Upper lobe of left lung (tissue), 6 donors: ENCODE measurements around the gene SPOP. TPM values are rescaled to one million over a fixed set of nuclear protein-coding genes. Genes with fewer than 3 reads are reported as not detected.

Experiments used
- ATAC-seq, 2 donors: fragments of 200-7000 bp; cut with Tn5 transposase; one replicate each; pipeline ENCODE4 v1.9.1; 2022; ENCODE audit warnings: mild to moderate bottlenecking in 2 of 2, moderate library complexity in 2 of 2; ENCODE audit not compliant: low FRiP score in 2 of 2
- DNase-seq, 2 donors: peaks; one replicate each; pipeline ENCODE4 v3.0.0-alpha.2; 2019 to 2020
- H3K27ac ChIP-seq, 4 donors: fragments of 200-600 bp; sonication (generic); one replicate each; pipeline ENCODE4 v1.5.1; 2016 to 2019
- H3K27me3 ChIP-seq, 4 donors: fragments of 200-600 bp; sonication (generic); one replicate each; pipeline ENCODE4 v1.5.1; 2017 to 2019
- H3K36me3 ChIP-seq, 4 donors: fragments of 200-600 bp; sonication (generic); one replicate each; pipeline ENCODE4 v1.5.1; 2016 to 2019
- H3K4me1 ChIP-seq, 4 donors: fragments of 200-600 bp; sonication (generic); one replicate each; pipeline ENCODE4 v1.5.1; 2018 to 2019
- H3K4me3 ChIP-seq, 4 donors: fragments of 200-600 bp; sonication (generic); one replicate each; pipeline ENCODE4 v1.5.1; 2017 to 2019; ENCODE audit warnings: mild to moderate bottlenecking in 2 of 4, moderate library complexity in 1 of 4
- H3K9me3 ChIP-seq, 4 donors: fragments of 200-600 bp; sonication (generic); one replicate each; pipeline ENCODE4 v1.5.1; 2018 to 2019
- EP300 ChIP-seq, 4 donors: sonication (generic); formaldehyde crosslinking; IDR thresholded peaks; one replicate each; pipeline ENCODE4 v1.5.1; 2017; ENCODE audit warnings: antibody characterized with exemption in 4 of 4, control low read depth in 2 of 4
- POLR2A ChIP-seq, 4 donors: fragments of 450-650 bp; IDR thresholded peaks; one replicate each; pipeline ENCODE4 v1.5.1; 2016 to 2017; ENCODE audit warnings: antibody characterized with exemption in 4 of 4, mild to moderate bottlenecking in 2 of 4
- POLR2AphosphoS5 ChIP-seq, 2 donors: sonication (generic); formaldehyde crosslinking; IDR thresholded peaks; one replicate each; pipeline ENCODE4 v1.5.1; 2017; ENCODE audit warnings: antibody characterized with exemption in 2 of 2
- WGBS, 2 donors: methylation state at CpG; one replicate each; pipeline ENCODE4 v1.1.5; 2017 to 2018; 5-methylcytosine and 5-hydroxymethylcytosine counted together
- total RNA-seq, 6 donors: library from RNA; depleted of rRNA in 4 of 6; stranded (reverse); fragments of >200 nt in 4 of 6; gene quantifications; one replicate each; pipeline versions ENCODE4 v1.1.0 to v1.2.1, GENCODE V29; 2016 to 2021
- TF ChIP-seq, protein P1 (sequence below), 6 experiments: fragments of 450-650 bp in 4 of 6; fragments of 200-600 bp in 2 of 6; sonication (generic) in 2 of 6; IDR thresholded peaks; one replicate each; pipeline ENCODE4 v1.5.1; 2016 to 2019; ENCODE audit warnings: antibody characterized with exemption in 6 of 6
- donor health status: DM: no; HTN: no; CAD: no; lungs with moderate emphysema.
- donor health status: DM: no; HTN: yes; CAD: no; lungs with severe emphysema.

SPOP gene
- total RNA-seq, 6 donors from 2014 or later, result 56.6 to 99.2 (median 80.4) TPM

DNA sequence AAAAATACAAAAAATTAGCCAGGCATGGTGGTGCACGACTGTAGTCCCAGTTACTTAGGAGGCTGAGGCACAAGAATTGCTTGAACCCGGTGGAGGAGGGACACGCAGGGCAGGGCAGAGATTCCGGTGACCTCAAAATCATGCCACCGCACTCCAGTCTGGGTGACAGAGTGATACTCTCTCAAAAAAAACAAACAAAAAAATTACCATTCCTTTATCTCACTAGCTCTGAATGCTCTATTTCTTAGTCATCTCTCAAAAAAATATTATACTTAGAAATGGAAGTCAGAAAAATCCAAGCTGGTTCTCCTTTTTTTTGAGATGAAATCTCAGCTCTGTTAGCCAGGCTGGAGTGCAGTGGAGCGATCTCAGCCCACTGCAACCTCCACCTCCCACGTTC, 40.8 kb downstream of the SPOP start:
- ATAC-seq, result no peak

DNA sequence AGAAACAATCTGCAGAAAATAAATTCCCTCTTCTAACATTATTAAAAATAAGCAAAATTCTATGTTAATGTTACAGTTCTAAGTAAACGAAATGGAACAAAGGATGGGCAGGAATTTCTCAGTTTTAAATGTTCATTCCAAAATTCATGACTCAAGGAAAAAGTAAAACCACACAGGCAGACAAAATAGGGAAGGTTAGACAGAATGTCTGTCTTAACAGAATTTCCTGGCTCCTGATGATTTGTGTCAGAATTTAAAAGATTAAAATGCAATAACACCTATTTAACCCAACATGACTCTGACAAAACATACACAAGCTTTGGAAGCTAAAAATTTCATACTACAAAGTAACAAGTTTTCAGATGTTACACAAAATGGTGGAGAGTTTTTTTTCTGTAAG, 42.8 kb downstream of the SPOP start:
- Histone ChIP-seq H3K36me3 (no peaks in the 10 kb centered on the region), H3K4me3 (no peak overlapping the region), H3K4me1 (peaks cover 31 to 55% (median 40%) of the 10 kb centered on the region in 4 donors), H3K9me3 (no peaks in the 10 kb centered on the region), H3K27ac (peak overlapping the region in 1 of 4 donors; percentile 27), H3K27me3 (no peaks in the 10 kb centered on the region)
- no peak for DNase-seq
- 56 to 58% methylated on average over 1 of the region's 1 CpG for WGBS, 2 donors
- TF ChIP-seq EP300 (IDR thresholded peaks at IDR 0.05), result no peak
- TF ChIP-seq, protein P1, sequence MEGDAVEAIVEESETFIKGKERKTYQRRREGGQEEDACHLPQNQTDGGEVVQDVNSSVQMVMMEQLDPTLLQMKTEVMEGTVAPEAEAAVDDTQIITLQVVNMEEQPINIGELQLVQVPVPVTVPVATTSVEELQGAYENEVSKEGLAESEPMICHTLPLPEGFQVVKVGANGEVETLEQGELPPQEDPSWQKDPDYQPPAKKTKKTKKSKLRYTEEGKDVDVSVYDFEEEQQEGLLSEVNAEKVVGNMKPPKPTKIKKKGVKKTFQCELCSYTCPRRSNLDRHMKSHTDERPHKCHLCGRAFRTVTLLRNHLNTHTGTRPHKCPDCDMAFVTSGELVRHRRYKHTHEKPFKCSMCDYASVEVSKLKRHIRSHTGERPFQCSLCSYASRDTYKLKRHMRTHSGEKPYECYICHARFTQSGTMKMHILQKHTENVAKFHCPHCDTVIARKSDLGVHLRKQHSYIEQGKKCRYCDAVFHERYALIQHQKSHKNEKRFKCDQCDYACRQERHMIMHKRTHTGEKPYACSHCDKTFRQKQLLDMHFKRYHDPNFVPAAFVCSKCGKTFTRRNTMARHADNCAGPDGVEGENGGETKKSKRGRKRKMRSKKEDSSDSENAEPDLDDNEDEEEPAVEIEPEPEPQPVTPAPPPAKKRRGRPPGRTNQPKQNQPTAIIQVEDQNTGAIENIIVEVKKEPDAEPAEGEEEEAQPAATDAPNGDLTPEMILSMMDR (IDR thresholded peaks at IDR 0.05), result no peak
- ATAC-seq, result no peak

More for the DNA sequence above, 40.8 kb downstream of the SPOP start:
- DNase-seq, result no peak
- Histone ChIP-seq H3K36me3 (no peaks in the 10 kb centered on the region), H3K27me3 (no peaks in the 10 kb centered on the region), H3K4me3 (no peak overlapping the region), H3K9me3 (no peaks in the 10 kb centered on the region), H3K4me1 (peaks cover 23 to 42% (median 31%) of the 10 kb centered on the region in 4 donors), H3K27ac (peak overlapping the region in 2 of 4 donors; percentile 2 to 7)
- TF ChIP-seq, protein P1 (IDR thresholded peaks at IDR 0.05), result no peak
- TF ChIP-seq POLR2A (IDR thresholded peaks at IDR 0.05) (no peak), EP300 (IDR thresholded peaks at IDR 0.05) (no peak), POLR2AphosphoS5 (IDR thresholded peaks at IDR 0.05) (no peak)
- WGBS, 2 donors, result 82 to 87% methylated on average over 7 of the region's 7 CpGs

DNA sequence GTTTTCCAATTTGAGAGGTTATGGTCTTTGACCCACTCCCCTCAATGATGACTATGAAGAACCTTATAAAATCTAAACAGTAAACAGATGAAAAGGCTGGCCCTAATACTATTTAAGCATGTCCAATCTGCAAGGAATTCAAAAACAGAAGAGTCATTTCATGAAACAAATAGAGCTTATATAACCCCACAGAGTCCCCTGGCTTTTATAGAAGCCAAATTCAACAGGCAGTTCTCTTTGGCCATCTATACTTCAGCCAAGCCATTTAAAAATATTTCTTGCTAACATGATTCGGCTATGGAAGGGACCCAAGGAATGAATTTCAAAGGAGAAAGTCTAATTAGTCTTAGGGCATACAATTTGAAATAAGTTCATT, 43.4 kb downstream of the SPOP start:
- no peaks in the 10 kb centered on the region for H3K36me3 ChIP-seq
- DNase-seq, result no peak
- H3K27me3 ChIP-seq, result no peaks in the 10 kb centered on the region
- no peak overlapping the region for H3K4me3 ChIP-seq
- H3K9me3 ChIP-seq, result no peaks in the 10 kb centered on the region
- H3K4me1 ChIP-seq, result peaks cover 34 to 61% (median 46%) of the 10 kb centered on the region in 4 donors
- TF ChIP-seq, protein P1 (IDR thresholded peaks at IDR 0.05), result no peak
- TF ChIP-seq POLR2AphosphoS5 (IDR thresholded peaks at IDR 0.05), result no peak
- no peak for TF ChIP-seq POLR2A (IDR thresholded peaks at IDR 0.05)
- no peak for TF ChIP-seq EP300 (IDR thresholded peaks at IDR 0.05)
- no peak for ATAC-seq
- H3K27ac ChIP-seq, result peak overlapping the region in 2 of 4 donors; percentile 27 to 35
- WGBS, 2 donors, result 64 to 69% methylated on average over 1 of the region's 1 CpG

DNA sequence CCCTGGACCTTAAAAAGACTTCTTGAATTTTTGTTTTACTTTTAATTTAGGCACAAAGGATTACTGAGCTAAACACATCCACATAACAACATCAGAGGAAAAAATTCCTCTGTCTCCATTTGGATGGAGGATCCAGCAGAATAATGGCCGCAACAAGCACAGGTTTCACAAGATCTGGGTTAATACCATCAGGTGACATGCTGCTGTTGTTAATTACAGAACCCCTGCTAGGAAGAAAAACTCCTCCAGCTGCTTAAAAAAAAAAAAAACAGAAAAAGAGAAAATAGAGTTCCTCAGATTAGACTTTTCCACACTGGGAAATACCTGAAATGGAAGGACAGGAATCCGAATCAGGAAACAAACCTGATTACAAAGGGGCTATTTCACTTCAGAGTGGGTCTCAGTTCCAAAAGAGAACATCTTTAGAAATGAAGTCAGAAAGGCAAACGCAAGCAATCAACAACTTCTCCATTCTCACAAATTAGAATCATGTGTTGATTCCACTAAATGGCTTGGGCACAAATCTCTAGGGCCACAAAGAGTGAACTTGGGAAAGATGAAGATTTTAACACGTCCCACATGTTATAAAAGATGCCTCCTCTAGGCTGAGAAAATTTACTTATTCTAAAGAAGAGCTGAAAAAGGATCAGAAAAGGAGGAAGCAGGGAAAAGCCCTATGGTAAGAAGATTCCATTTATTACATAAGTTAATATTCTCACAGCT, 44.0 kb downstream of the SPOP start:
- TF ChIP-seq POLR2A (IDR thresholded peaks at IDR 0.05), result no peak
- no peak for TF ChIP-seq POLR2AphosphoS5 (IDR thresholded peaks at IDR 0.05)
- TF ChIP-seq EP300 (IDR thresholded peaks at IDR 0.05), result no peak
- TF ChIP-seq, protein P1 (IDR thresholded peaks at IDR 0.05), result no peak
- 74 to 78% methylated on average over 4 of the region's 4 CpGs for WGBS, 2 donors
- DNase-seq (no peak), ATAC-seq (no peak)
- Histone ChIP-seq H3K27ac (peak overlapping the region in 2 of 4 donors; percentile 27 to 35), H3K4me3 (no peak overlapping the region), H3K9me3 (no peaks in the 10 kb centered on the region), H3K4me1 (peaks cover 34 to 67% (median 51%) of the 10 kb centered on the region in 4 donors), H3K36me3 (no peaks in the 10 kb centered on the region), H3K27me3 (no peaks in the 10 kb centered on the region)

DNA sequence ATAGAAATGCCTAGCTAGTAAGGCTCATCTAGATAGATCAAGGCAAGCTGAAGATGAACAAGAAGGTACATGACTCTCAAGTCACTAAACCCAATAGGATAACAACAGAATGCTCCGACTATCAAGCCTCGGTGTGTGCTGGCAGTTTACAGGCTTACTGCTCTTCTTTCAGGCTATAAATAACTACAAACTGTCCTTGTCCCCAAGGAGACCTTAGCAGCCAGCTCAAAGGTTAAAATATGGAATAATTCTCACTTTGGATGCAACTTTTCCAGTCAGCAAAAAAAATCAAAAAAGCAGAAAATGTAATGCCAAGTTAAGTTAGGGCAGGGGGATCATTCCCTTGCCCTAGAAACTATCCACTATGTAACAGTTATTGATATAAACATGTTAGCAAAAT, 44.6 kb downstream of the SPOP start:
- H3K27ac ChIP-seq, result peak overlapping the region in 1 of 4 donors; percentile 35

More for the DNA sequence above, 44.6 kb downstream of the SPOP start:
- Histone ChIP-seq H3K9me3 (no peaks in the 10 kb centered on the region), H3K36me3 (no peaks in the 10 kb centered on the region), H3K4me1 (peaks cover 38 to 73% (median 56%) of the 10 kb centered on the region in 4 donors), H3K4me3 (no peak overlapping the region), H3K27me3 (no peaks in the 10 kb centered on the region)
- DNase-seq (no peak), ATAC-seq (no peak)
- TF ChIP-seq, protein P1 (IDR thresholded peaks at IDR 0.05), result no peak
- TF ChIP-seq EP300 (IDR thresholded peaks at IDR 0.05) (no peak), POLR2AphosphoS5 (IDR thresholded peaks at IDR 0.05) (no peak), POLR2A (IDR thresholded peaks at IDR 0.05) (no peak)
- 60 to 66% methylated on average over 2 of the region's 2 CpGs for WGBS, 2 donors
